ENCODE measurements around the gene ORM1.

Gene ORM1

GRCh38 chr9:114371973-114372917, 49.3 kb downstream of the ORM1 start:
- CTCF ChIA-PET, result no interaction called here
- POLR2A ChIA-PET, result no interaction called here
- no peak for DNase-seq (ENCODE audit: extremely low spot score)
- TF ChIP-seq NFRKB (IDR thresholded peaks at IDR 0.05), result no peak
- no peak for TF ChIP-seq FOXM1 (IDR thresholded peaks at IDR 0.05; ENCODE audit: borderline replicate concordance)

- ChIA-PET CTCF (no interaction called here), POLR2A (no interaction called here)
Measured at GRCh38 chr9:114372921-114373448, 50.1 kb downstream of the ORM1 start.

GRCh38 chr9:114373960-114374730, 51.2 kb downstream of the ORM1 start:
- no peak for DNase-seq (ENCODE audit: extremely low spot score)
- ChIA-PET POLR2A (no interaction called here), CTCF (no interaction called here)
- TF ChIP-seq SUZ12 (IDR thresholded peaks at IDR 0.05) (no peak), FOXK2 (IDR thresholded peaks at IDR 0.05) (no peak), BHLHE40 (IDR thresholded peaks at IDR 0.05; ENCODE audit: borderline replicate concordance) (no peak), FOXM1 (IDR thresholded peaks at IDR 0.05; ENCODE audit: borderline replicate concordance) (no peak), TARDBP (IDR thresholded peaks at IDR 0.05) (no peak), FOXA1 (IDR thresholded peaks at IDR 0.05) (no peak), ZNF384 (IDR thresholded peaks at IDR 0.05) (no peak), SP1 (IDR thresholded peaks at IDR 0.05) (no peak), ELF4 (IDR thresholded peaks at IDR 0.05) (no peak), NFRKB (IDR thresholded peaks at IDR 0.05) (no peak), ARNT (IDR thresholded peaks at IDR 0.05) (no peak), CTBP1 (IDR thresholded peaks at IDR 0.05; ENCODE audit: borderline replicate concordance) (no peak), HDGF (IDR thresholded peaks at IDR 0.05; ENCODE audit: borderline replicate concordance) (no peak), LEF1 (IDR thresholded peaks at IDR 0.05; ENCODE audit: borderline replicate concordance) (no peak), L3MBTL2 (conservative IDR thresholded peaks at IDR 0.05) (no peak)
- TF ChIP-seq, protein P1, sequence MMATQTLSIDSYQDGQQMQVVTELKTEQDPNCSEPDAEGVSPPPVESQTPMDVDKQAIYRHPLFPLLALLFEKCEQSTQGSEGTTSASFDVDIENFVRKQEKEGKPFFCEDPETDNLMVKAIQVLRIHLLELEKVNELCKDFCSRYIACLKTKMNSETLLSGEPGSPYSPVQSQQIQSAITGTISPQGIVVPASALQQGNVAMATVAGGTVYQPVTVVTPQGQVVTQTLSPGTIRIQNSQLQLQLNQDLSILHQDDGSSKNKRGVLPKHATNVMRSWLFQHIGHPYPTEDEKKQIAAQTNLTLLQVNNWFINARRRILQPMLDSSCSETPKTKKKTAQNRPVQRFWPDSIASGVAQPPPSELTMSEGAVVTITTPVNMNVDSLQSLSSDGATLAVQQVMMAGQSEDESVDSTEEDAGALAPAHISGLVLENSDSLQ (IDR thresholded peaks at IDR 0.05), result no peak

More at GRCh38 chr9:114372921-114373448, 50.1 kb downstream of the ORM1 start:
- no peak for DNase-seq (ENCODE audit: extremely low spot score)
- TF ChIP-seq TARDBP (IDR thresholded peaks at IDR 0.05) (no peak), ZNF384 (IDR thresholded peaks at IDR 0.05) (no peak)

- ChIA-PET CTCF (no interaction called here), POLR2A (no interaction called here)
Measured at GRCh38 chr9:114374936-114375335, 52.0 kb downstream of the ORM1 start.

GRCh38 chr9:114375386-114376175, 52.7 kb downstream of the ORM1 start:
- no peak for TF ChIP-seq CTBP1 (IDR thresholded peaks at IDR 0.05; ENCODE audit: borderline replicate concordance)
- TF ChIP-seq ARNT (IDR thresholded peaks at IDR 0.05), result no peak
- TF ChIP-seq TARDBP (IDR thresholded peaks at IDR 0.05), result no peak
- no peak for TF ChIP-seq FOXA1 (IDR thresholded peaks at IDR 0.05)
- no peak for TF ChIP-seq HDGF (IDR thresholded peaks at IDR 0.05; ENCODE audit: borderline replicate concordance)
- no peak for TF ChIP-seq ELF4 (IDR thresholded peaks at IDR 0.05)
- no peak for TF ChIP-seq SP1 (IDR thresholded peaks at IDR 0.05)
- DNase-seq (ENCODE audit: extremely low spot score), result no peak
- ChIA-PET POLR2A (no interaction called here), CTCF (no interaction called here)

More at GRCh38 chr9:114374936-114375335, 52.0 kb downstream of the ORM1 start:
- no peak for DNase-seq (ENCODE audit: extremely low spot score)
- no peak for TF ChIP-seq ARNT (IDR thresholded peaks at IDR 0.05)
- TF ChIP-seq BHLHE40 (IDR thresholded peaks at IDR 0.05; ENCODE audit: borderline replicate concordance), result no peak
- TF ChIP-seq TARDBP (IDR thresholded peaks at IDR 0.05), result no peak
- TF ChIP-seq SUZ12 (IDR thresholded peaks at IDR 0.05), result no peak
- no peak for TF ChIP-seq LEF1 (IDR thresholded peaks at IDR 0.05; ENCODE audit: borderline replicate concordance)
- no peak for TF ChIP-seq FOXM1 (IDR thresholded peaks at IDR 0.05; ENCODE audit: borderline replicate concordance)
- no peak for TF ChIP-seq L3MBTL2 (conservative IDR thresholded peaks at IDR 0.05)
- no peak for TF ChIP-seq NFRKB (IDR thresholded peaks at IDR 0.05)
- TF ChIP-seq FOXA1 (IDR thresholded peaks at IDR 0.05), result no peak
- TF ChIP-seq ZNF384 (IDR thresholded peaks at IDR 0.05), result no peak
- no peak for TF ChIP-seq FOXK2 (IDR thresholded peaks at IDR 0.05)
- no peak for TF ChIP-seq ELF4 (IDR thresholded peaks at IDR 0.05)
- TF ChIP-seq SP1 (IDR thresholded peaks at IDR 0.05), result no peak
- TF ChIP-seq HDGF (IDR thresholded peaks at IDR 0.05; ENCODE audit: borderline replicate concordance), result no peak
- no peak for TF ChIP-seq CTBP1 (IDR thresholded peaks at IDR 0.05; ENCODE audit: borderline replicate concordance)
- TF ChIP-seq, protein P1 (IDR thresholded peaks at IDR 0.05), result no peak

All from HEK293T (cell line).